Measurements from ENCODE around the gene KANSL1.
"Not testable (repeated sequence)": the region's sequence is repeated elsewhere in the genome, so short reads cannot be mapped to it uniquely, and the experiment has no call there.

- TF ChIP-seq POLR2A (IDR thresholded peaks at IDR 0.05; ENCODE audit: low read depth, low read length); CTCF (IDR thresholded peaks at IDR 0.05 in 2 of 3, conservative IDR thresholded peaks at IDR 0.05 in 1 of 3; ENCODE audit: control insufficient read depth in 2 of 3, extremely low read depth in 1 of 3, insufficient read depth in 1 of 3, low read depth in 3 of 3, low read length in 3 of 3); EP300 (IDR thresholded peaks at IDR 0.05; ENCODE audit: borderline replicate concordance in 1 of 2, control insufficient read depth in 1 of 2, low read depth in 2 of 2, low read length in 2 of 2); STAT3 (IDR thresholded peaks at IDR 0.05; ENCODE audit: low read depth, low read length); YY1 (IDR thresholded peaks at IDR 0.05; ENCODE audit: low read depth, low read length); SIX5 (IDR thresholded peaks at IDR 0.05; ENCODE audit: low read depth, low read length, severe bottlenecking); RAD21 (IDR thresholded peaks at IDR 0.05; ENCODE audit: insufficient read depth, low read depth, low read length); SUZ12 (IDR thresholded peaks at IDR 0.05; ENCODE audit: unreplicated experiment); ETV6 (conservative IDR thresholded peaks at IDR 0.05 in 1 of 2, IDR thresholded peaks at IDR 0.05 in 1 of 2; ENCODE audit: borderline replicate concordance in 1 of 2, low read depth in 1 of 2); CEBPB (IDR thresholded peaks at IDR 0.05; ENCODE audit: borderline replicate concordance in 1 of 2, low read depth in 2 of 2, low read length in 2 of 2): not testable (repeated sequence)
Observed at GRCh38 chr17:46087871-46088270, 105.4 kb downstream of the KANSL1 start.
